ENCODE results near the gene TAOK2. TPM values are rescaled to one million over a fixed set of nuclear protein-coding genes. Genes with fewer than 3 reads are reported as not detected.

Gene TAOK2
- total RNA-seq, 1 donor from 2014 or later = 178 TPM

- H3K27me3 Mint-ChIP-seq (ENCODE audit: unreplicated experiment) = peaks cover 30% of the 10 kb centered on the region
- no peaks in the 10 kb centered on the region for H3K9me3 Mint-ChIP-seq (ENCODE audit: unreplicated experiment)
- H3K4me3 Mint-ChIP-seq (ENCODE audit: unreplicated experiment) = no peak overlapping the region
- H3K27ac Mint-ChIP-seq (ENCODE audit: unreplicated experiment) = no peak overlapping the region
- peaks cover 53% of the 10 kb centered on the region for H3K4me1 Mint-ChIP-seq (ENCODE audit: unreplicated experiment)
- DNase-seq (ENCODE audit: low spot score) = no peak
- TF ChIP-seq CTCF (IDR thresholded peaks at IDR 0.05; ENCODE audit: unreplicated experiment) = no peak
- H3K36me3 Mint-ChIP-seq (ENCODE audit: low read depth, unreplicated experiment) = peaks cover 54% of the 10 kb centered on the region
Observed at GRCh38 chr16:29991571-29991904, 17.9 kb downstream of the TAOK2 start.

DNA sequence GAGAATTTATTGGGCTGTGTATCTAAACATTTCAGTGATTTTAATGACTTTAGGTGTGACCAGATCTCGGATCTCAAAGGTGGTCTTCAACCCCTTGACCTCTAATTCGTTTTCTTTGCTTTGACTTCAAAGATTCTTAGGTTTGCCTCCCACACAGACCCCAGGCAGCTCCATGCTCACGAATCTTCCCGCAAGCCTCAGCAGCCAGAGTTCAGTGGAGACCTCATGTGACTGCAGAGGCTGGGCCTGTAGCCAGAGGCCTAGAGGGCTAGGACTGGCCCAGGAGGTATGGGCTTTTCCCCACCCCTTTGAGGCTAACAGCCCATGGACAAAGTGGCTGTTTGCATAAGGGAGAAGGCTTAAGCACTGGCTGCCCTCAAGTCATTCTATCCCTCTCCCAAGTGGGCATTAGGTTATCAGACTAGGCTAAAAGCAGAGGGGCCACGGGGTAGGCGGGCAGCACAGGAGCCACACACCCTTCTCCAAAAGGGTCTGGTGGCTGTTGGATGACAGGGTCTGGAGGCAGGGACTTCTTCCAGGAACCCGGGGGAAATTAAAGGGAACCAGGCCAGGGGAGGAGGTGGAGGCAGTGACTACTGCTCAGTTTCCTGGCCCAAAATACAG, 18.8 kb downstream of the TAOK2 start:
- Mint-ChIP-seq H3K27ac (ENCODE audit: unreplicated experiment) (peak overlapping the region; percentile 86), H3K9me3 (ENCODE audit: unreplicated experiment) (no peaks in the 10 kb centered on the region)

DNA sequence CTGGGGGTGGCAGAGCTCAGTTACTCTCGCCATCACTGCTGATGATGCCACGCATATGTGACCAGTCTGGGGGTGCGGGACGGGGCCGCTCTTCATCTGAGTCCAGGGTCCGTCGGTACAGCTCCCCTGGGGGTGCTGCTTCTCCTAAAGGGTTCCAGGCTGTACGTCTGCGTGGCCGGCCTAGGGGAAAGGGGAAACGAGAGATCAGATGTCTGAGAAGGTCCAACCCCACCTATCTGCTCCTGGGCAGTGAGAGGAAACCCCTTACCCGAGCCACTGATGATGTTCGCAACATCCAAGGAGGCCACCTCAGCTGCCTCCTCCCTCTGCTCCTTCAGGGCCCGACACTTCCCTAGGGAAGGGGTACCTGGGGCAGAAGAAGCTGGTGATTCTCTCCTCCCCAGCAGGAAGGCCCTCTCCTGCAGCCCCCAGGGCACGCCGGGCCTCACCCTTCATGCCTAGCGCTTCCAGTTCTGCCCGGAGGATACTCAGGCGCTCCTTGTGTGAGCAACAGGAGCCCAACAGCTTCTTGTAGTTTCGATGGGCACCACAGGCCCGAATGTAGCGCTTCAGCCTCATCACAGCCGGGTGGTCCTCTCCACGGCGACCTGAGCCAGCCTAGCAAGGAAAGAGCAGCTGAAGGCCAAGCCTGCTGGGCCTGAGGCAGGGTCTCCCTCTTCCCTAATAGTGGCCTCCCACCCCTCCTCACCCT, 19.7 kb downstream of the TAOK2 start:
- DNase-seq (ENCODE audit: low spot score) = no peak
- H3K36me3 Mint-ChIP-seq (ENCODE audit: low read depth, unreplicated experiment) = peaks cover 52% of the 10 kb centered on the region
- no peak overlapping the region for H3K4me3 Mint-ChIP-seq (ENCODE audit: unreplicated experiment)
- H3K4me1 Mint-ChIP-seq (ENCODE audit: unreplicated experiment) = peaks cover 56% of the 10 kb centered on the region
- H3K27me3 Mint-ChIP-seq (ENCODE audit: unreplicated experiment) = peaks cover 37% of the 10 kb centered on the region
- no peak overlapping the region for H3K27ac Mint-ChIP-seq (ENCODE audit: unreplicated experiment)
- TF ChIP-seq CTCF (IDR thresholded peaks at IDR 0.05; ENCODE audit: unreplicated experiment) = no peak
- H3K9me3 Mint-ChIP-seq (ENCODE audit: unreplicated experiment) = no peaks in the 10 kb centered on the region

More for the DNA sequence above, 18.8 kb downstream of the TAOK2 start:
- H3K4me3 Mint-ChIP-seq (ENCODE audit: unreplicated experiment) = peak overlapping the region; percentile 84
- no peak for DNase-seq (ENCODE audit: low spot score)
- TF ChIP-seq CTCF (IDR thresholded peaks at IDR 0.05; ENCODE audit: unreplicated experiment) = no peak
- peaks cover 35% of the 10 kb centered on the region for H3K27me3 Mint-ChIP-seq (ENCODE audit: unreplicated experiment)
- peaks cover 55% of the 10 kb centered on the region for H3K36me3 Mint-ChIP-seq (ENCODE audit: low read depth, unreplicated experiment)
- H3K4me1 Mint-ChIP-seq (ENCODE audit: unreplicated experiment) = peaks cover 59% of the 10 kb centered on the region

DNA sequence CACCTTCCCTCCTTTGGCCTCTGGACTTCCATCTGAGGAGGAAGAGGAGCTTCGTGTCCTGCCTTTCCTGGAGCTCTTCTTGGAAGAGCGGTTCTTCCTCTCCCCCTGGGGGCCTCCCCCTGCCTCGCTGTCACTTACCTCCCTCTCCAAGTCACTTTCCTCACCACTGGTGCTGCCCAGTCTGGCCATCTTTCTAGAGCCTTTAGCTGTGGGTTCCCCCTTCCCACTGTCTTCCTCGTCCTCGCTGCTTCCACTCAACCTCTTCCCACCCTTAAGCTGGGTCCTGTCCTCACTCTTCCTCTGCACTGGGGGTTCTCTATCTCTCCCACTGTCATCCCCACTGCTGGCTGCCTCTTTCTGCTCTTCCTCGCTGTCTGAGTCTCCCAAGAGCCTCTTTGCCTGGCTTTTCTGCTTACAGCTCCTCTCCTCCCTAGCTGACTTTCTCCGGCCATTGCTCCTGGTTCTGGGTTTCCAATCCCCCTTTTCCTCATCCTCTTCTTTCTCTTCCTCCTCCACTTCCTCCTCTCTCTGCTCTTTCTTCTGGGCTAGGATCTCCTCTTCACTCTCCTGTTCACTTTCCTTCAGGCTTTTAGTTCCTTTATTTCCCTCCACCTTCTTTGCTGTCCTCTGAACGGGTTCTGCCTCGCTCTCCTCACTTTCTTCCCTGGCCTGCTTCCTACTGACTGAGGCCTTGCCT, 20.4 kb downstream of the TAOK2 start:
- Mint-ChIP-seq H3K4me1 (ENCODE audit: unreplicated experiment) (peaks cover 57% of the 10 kb centered on the region), H3K9me3 (ENCODE audit: unreplicated experiment) (no peaks in the 10 kb centered on the region), H3K27ac (ENCODE audit: unreplicated experiment) (peak overlapping the region; percentile 81), H3K36me3 (ENCODE audit: low read depth, unreplicated experiment) (peaks cover 52% of the 10 kb centered on the region), H3K4me3 (ENCODE audit: unreplicated experiment) (peak overlapping the region; percentile 96), H3K27me3 (ENCODE audit: unreplicated experiment) (peaks cover 39% of the 10 kb centered on the region)
- no peak for TF ChIP-seq CTCF (IDR thresholded peaks at IDR 0.05; ENCODE audit: unreplicated experiment)
- no peak for DNase-seq (ENCODE audit: low spot score)
